ENCODE data around the gene SERPINB12. TPM values are rescaled to one million over a fixed set of nuclear protein-coding genes. Genes with fewer than 3 reads are reported as not detected.

SERPINB12 gene
- total RNA-seq, 4 donors from 2014 or later = 14.8 to 88.4 (median 79.5) TPM

- Histone ChIP-seq H3K36me3 (no peaks in the 10 kb centered on the region), H3K27me3 (no peaks in the 10 kb centered on the region), H3K27ac (no peak overlapping the region), H3K4me3 (no peak overlapping the region), H3K9me3 (no peaks in the 10 kb centered on the region), H3K4me1 (no peaks in the 10 kb centered on the region)
- TF ChIP-seq CTCF (IDR thresholded peaks at IDR 0.05) = no peak
- TF ChIP-seq EP300 (IDR thresholded peaks at IDR 0.05) = no peak
- TF ChIP-seq POLR2AphosphoS5 (IDR thresholded peaks at IDR 0.05) = no peak
- TF ChIP-seq POLR2A (IDR thresholded peaks at IDR 0.05) = no peak
- 93% methylated on average over 4 of the region's 4 CpGs for WGBS
- no peak for DNase-seq (ENCODE audit: low spot score in 2 of 2)
Observed at GRCh38 chr18:63562284-63562683, 20.1 kb downstream of the SERPINB12 start.

- WGBS = 93% methylated on average over 4 of the region's 4 CpGs
- no peak for TF ChIP-seq CTCF (IDR thresholded peaks at IDR 0.05)
- no peak for TF ChIP-seq POLR2AphosphoS5 (IDR thresholded peaks at IDR 0.05)
- TF ChIP-seq EP300 (IDR thresholded peaks at IDR 0.05) = no peak
- no peak for TF ChIP-seq POLR2A (IDR thresholded peaks at IDR 0.05)
- Histone ChIP-seq H3K36me3 (no peaks in the 10 kb centered on the region), H3K27me3 (no peaks in the 10 kb centered on the region), H3K27ac (no peak overlapping the region), H3K4me3 (no peak overlapping the region), H3K4me1 (no peaks in the 10 kb centered on the region), H3K9me3 (no peaks in the 10 kb centered on the region)
- DNase-seq (ENCODE audit: low spot score in 2 of 2) = no peak
Observed at GRCh38 chr18:63564021-63564420, 21.9 kb downstream of the SERPINB12 start.

- WGBS = 75% methylated on average over 1 of the region's 1 CpG
Observed at GRCh38 chr18:63564561-63564960, 22.4 kb downstream of the SERPINB12 start.

GRCh38 chr18:63567276-63567675 lies 25.1 kb downstream of the SERPINB12 start:
- Histone ChIP-seq H3K4me1 (peaks cover 15% of the 10 kb centered on the region), H3K36me3 (no peaks in the 10 kb centered on the region), H3K4me3 (no peak overlapping the region), H3K27ac (no peak overlapping the region), H3K9me3 (no peaks in the 10 kb centered on the region), H3K27me3 (no peaks in the 10 kb centered on the region)
- TF ChIP-seq POLR2A (IDR thresholded peaks at IDR 0.05) (no peak), CTCF (IDR thresholded peaks at IDR 0.05) (no peak), EP300 (IDR thresholded peaks at IDR 0.05) (no peak), POLR2AphosphoS5 (IDR thresholded peaks at IDR 0.05) (no peak)
- WGBS = 76% methylated on average over 5 of the region's 5 CpGs
- DNase-seq (ENCODE audit: low spot score in 2 of 2) = no peak

More at GRCh38 chr18:63564561-63564960, 22.4 kb downstream of the SERPINB12 start:
- H3K27me3 ChIP-seq = no peaks in the 10 kb centered on the region
- H3K36me3 ChIP-seq = no peaks in the 10 kb centered on the region
- no peak overlapping the region for H3K4me3 ChIP-seq
- no peak for DNase-seq (ENCODE audit: low spot score in 2 of 2)
- H3K27ac ChIP-seq = no peak overlapping the region
- no peaks in the 10 kb centered on the region for H3K9me3 ChIP-seq
- H3K4me1 ChIP-seq = no peaks in the 10 kb centered on the region
- TF ChIP-seq POLR2A (IDR thresholded peaks at IDR 0.05) (no peak), POLR2AphosphoS5 (IDR thresholded peaks at IDR 0.05) (no peak), CTCF (IDR thresholded peaks at IDR 0.05) (no peak), EP300 (IDR thresholded peaks at IDR 0.05) (no peak)

GRCh38 chr18:63567825-63568224 lies 25.7 kb downstream of the SERPINB12 start:
- Histone ChIP-seq H3K27ac (no peak overlapping the region), H3K36me3 (no peaks in the 10 kb centered on the region), H3K4me1 (peaks cover 15% of the 10 kb centered on the region), H3K9me3 (no peaks in the 10 kb centered on the region), H3K27me3 (no peaks in the 10 kb centered on the region), H3K4me3 (no peak overlapping the region)
- no peak for DNase-seq (ENCODE audit: low spot score in 2 of 2)
- no peak for TF ChIP-seq CTCF (IDR thresholded peaks at IDR 0.05)
- no peak for TF ChIP-seq POLR2A (IDR thresholded peaks at IDR 0.05)
- WGBS = 80% methylated on average over 6 of the region's 9 CpGs
